Head of caudate nucleus (tissue), 42 donors: Measurements from ENCODE around the gene GARNL3.

Source experiments
- DNase-seq, 42 donors: peaks; one replicate each; pipeline versions ENCODE4 v3.0.0 to v3.0.0-alpha.2; 2020 to 2021; ENCODE audit warnings: mixed read lengths in 7 of 42
- intact Hi-C: fragments of 100-400 bp; cut with DNase I; formaldehyde crosslinking; loops from one replicate; pipeline ENCODE4 v1.15.0; 2022

The GARNL3 gene

DNA sequence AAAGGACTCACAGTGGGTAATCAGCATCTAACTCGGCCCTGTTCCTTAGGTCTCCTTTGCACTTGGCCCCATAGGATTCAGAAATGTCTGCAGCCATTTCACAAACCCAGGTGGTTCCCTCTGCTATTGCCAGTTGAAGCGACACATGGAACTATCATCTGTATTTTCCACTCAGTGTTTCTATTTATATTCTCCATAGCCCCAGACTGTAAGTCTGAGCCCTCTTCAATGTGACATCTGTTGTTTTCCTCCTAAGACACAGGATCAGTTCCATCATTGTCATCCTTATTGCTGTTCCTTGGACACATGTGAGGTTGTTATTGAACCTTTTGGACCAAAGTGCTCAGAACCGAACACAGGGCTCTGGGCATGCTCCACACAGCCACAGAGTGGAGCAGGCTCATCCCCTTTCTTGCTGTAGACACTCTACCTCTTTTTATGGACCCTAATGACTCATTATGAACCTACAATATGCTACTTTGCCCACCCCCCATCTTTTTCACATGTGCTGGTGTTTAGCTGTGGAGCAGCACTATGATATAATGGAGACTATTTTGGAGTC is 36.4 kb downstream of the GARNL3 start:
- no peak for DNase-seq
- intact Hi-C loops, result no loop called here

- intact Hi-C loops, result no loop called here
- DNase-seq, result no peak
Measured at GRCh38 chr9:127303830-127304229, 39.3 kb downstream of the GARNL3 start.

- DNase-seq, result no peak
- intact Hi-C loops, result no loop called here
Measured at GRCh38 chr9:127305206-127305837, 40.7 kb downstream of the GARNL3 start.

DNA sequence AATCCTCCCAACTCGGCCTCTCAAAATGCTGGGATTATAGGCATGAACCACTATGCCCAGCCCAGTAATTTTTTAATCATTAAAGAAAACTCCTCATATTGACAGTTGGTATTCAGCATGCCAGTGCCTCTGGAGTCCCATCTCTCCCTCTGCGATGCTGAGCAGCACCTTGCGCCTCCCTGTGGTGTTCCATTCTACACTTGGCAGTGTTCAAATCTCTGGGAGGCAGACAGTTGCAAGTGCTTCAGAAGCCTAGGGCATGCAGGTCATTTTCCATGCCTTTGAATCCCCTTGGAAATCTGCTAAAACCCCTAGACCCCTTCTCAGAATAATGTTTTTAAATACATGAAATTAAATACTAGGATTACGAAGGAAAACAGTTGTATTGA is 41.3 kb downstream of the GARNL3 start:
- no peak for DNase-seq
- intact Hi-C loops, result no loop called here

DNA sequence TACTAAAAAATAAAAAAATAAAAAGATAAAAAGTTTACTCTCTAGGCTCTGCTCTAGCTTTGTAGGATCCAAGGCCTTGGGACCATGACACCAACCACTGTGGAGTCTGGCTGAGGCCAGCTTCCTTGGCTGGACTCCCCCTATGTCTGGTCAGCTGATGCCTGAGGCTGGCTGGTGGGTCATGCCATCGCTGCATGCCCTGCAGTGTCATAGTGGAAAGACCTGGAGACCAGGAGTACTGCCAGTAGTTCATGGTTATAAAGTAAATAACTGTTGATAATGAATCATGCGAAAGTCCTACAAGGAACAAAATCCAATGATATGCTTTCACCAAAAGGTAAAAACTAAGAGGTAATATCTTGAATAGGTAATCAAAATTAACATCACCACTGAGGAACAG is 43.2 kb downstream of the GARNL3 start:
- intact Hi-C loops, result no loop called here
- peak in 16 of 42 donors; percentile 6 to 53 (median 20) for DNase-seq

- no peak for DNase-seq
- intact Hi-C loops, result no loop called here
Measured at GRCh38 chr9:127308652-127309434, 44.3 kb downstream of the GARNL3 start.

GRCh38 chr9:127309715-127310114 is 45.1 kb downstream of the GARNL3 start:
- DNase-seq, result no peak
- intact Hi-C loops, result no loop called here

DNA sequence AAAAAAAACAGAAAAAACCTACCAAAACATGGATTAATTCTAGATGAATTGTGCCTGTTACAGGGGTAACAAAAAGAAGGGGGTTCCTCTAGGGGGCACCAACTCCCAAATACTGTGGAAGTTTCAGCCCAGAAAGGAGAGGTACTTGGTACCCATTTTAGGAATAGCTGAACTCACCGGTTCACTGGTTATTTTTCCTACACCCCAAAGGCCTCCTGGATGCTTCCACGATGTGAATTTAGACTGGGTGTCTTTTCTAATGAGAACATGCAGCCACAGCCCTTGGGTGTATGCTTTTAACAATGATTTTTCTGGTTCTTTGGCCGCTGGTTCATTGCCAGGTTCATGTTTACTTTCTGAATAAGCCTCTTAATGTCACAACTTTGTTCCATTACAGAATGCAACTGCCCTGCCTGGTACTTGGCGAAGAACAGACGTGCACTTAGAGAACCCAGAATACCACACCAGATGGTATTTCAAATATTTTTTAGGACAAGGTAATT is 46.7 kb downstream of the GARNL3 start:
- DNase-seq, result peak in 17 of 42 donors; percentile 10 to 75 (median 33)
- intact Hi-C loops, result no loop called here

GRCh38 chr9:127313042-127313560 is 48.5 kb downstream of the GARNL3 start:
- intact Hi-C loops, result no loop called here

DNA sequence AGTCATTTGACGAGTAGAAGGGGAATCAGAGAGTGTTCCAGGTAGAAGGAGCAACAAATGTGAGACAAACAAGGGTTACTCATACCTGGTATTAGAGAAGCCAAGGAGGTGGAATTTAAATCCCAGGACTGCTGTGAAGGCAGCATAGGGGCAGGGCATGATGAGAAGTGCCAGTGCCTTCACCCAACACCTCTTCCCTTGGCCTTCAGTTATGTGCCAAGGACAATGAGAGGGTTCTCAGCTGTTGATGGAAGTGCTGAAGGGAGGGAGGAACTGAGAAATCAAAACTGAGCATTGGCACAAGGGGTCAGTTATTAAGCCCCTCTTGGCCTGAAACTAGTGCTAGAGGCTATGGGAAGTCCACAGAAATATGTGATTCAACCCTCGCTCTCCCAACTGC is 50.3 kb downstream of the GARNL3 start:
- intact Hi-C loops, result no loop called here
- no peak for DNase-seq

More at GRCh38 chr9:127313042-127313560, 48.5 kb downstream of the GARNL3 start:
- no peak for DNase-seq

DNA sequence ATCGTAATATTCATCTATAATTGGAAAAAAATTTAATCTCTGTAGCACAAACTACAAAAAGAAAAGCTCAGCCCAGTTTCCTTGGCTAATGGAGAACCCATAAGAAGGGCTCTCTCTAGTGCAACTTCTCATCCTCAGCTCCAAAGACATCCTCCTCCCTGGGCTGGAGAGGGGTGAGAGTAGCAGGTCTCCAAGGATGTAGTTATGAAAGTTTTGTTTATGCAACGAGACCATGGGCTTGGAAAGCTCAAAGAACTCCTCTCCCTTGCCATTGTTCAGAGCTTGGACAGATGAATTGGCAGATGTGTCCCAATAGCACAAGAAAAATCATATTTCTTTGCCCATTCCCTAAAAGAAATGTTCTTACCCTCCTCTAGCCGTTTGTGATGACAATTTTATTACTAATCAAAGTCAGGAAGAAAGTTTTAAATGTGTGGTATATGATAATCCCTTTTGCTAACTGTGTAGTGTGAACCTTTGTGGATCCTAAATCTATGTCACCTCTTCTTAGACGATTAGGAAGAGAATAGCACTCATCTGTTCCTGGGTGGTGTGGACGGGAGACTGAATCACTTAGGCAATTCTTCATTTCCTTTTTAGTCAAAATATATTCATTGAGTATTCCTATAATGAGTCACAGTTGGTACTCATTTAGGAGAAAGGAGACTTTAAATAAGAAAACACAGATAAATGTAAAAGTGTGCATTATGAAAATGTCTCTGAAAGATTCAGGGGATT is 52.2 kb downstream of the GARNL3 start:
- intact Hi-C loops, result no loop called here

DNA sequence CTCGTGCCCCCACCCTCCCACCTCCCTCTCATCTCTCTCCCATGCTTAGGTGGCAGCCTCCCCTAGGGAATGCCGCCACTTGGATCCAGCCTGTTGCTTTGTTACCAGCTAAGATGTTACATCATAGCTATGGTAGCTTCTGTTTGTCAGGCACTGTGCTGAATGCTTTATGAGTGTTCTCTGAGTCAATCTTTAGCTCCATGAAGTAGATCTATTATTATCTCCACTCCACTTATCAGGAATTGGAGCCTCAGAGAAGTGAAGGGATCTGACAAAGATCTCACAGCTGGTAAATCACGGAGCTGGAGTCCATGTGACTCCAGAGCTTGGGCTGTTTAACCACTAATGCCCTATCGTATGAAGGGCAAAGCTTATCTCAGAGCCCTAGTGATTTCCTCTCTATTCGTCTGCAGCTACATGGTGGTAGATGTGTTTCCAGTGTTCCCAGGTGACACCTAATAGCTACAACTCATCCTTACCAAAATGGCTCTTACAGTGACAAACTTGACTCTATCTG is 54.1 kb downstream of the GARNL3 start:
- no peak for DNase-seq
- intact Hi-C loops, result no loop called here

More for the DNA sequence above, 52.2 kb downstream of the GARNL3 start:
- DNase-seq, result no peak

GRCh38 chr9:127319366-127320114 is 55.0 kb downstream of the GARNL3 start:
- intact Hi-C loops, result no loop called here
- DNase-seq, result no peak

DNA sequence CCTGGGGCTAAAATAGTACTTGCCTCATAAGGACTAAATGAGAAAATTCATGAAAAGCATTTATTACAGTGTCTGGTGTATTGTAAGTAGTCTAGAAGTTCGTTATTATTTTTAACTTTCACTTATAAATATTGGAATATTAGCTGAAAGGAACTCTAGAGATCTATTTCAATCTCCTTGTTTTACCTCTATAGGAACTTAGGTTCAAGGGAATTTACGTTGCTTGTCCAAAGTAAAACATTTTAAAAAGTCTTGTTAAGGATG is 55.5 kb downstream of the GARNL3 start:
- intact Hi-C loops, result no loop called here
- no peak for DNase-seq

GRCh38 chr9:127323393-127323792 is 58.8 kb downstream of the GARNL3 start:
- intact Hi-C loops, result no loop called here

DNA sequence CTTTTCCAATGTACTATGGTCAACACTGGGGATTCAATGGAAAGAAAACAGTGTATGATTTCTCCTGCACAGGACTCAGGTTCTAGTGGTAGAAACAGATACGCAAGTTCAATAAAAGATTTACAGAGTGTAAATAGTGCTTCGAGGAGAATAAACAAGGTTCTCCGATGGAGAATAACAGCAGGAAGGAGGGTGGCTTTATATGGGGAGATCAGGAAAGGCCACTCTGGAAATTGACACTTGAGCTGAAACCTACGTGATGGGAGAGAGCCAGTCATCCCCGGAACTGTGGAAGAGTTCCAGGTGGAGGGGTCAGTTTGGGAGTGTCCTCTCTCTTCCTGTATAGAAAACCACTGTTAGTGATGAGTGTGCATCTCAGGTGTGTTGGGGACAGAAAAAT is 65.9 kb downstream of the GARNL3 start:
- intact Hi-C loops, result no loop called here
- no peak for DNase-seq

More at GRCh38 chr9:127323393-127323792, 58.8 kb downstream of the GARNL3 start:
- no peak for DNase-seq

DNA sequence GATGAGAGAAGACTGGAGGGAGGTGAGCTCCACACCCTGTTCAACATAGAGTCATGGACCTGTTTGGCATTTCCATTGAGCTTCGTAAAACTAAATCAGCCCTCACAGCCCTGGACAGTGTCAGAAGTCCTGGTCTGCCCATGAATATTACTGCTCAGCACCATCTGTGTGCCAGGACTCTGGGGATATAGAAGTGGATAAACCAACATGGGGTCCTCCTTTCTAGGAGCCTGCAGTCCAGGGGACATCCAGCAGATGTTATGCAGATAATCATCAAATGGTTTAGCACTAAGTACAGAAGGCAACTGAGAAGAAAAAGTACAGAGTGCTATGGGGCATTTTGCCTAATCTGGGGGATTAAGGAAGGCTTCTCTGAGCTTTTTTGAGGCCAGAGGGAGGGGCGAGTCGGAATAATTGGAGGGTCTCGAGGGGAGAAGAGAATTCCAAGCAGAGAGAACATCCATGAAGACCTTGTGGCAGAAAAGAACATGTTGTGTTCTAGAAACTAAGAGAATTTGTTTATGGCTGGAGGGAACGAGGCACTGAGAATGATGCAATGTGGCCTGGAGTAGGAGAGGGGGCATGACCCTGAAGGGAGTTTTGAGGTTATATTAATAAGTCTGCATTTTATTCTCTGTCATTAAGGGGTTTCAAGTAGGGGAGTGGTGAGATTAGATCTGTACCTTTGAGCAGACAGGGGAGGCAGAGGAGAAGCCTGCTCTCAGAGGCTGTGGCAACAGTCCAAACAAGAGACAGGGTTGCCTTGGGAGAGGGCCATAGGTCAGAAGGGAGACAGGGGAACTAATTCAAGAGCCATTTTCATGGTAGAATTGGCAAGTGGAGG is 68.9 kb downstream of the GARNL3 start:
- intact Hi-C loops, result no loop called here
- DNase-seq, result peak in 1 of 42 donors; percentile 39

DNA sequence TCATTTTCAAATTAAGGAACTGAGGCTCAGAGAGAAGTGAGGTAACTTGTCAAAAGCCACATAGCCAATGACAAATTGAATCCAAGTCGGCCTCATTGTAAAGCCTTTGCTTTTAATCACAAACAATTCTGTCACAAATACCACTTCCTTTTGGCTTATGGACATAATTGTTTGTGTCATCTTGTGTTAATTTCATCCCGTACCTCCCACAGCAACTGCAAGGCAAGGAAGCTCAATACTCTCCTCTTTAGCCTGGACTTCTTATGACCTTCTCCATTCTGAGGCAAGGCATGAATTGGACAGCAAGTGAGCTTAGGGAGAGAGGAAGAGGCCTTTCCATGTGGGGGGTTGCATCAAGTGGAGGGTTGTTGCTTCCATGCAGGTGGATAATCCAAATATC is 70.2 kb downstream of the GARNL3 start:
- intact Hi-C loops, result no loop called here

More for the DNA sequence above, 70.2 kb downstream of the GARNL3 start:
- no peak for DNase-seq
